ENCODE measurements around the gene ZNF165. TPM values are rescaled to one million over a fixed set of nuclear protein-coding genes. Genes with fewer than 3 reads are reported as not detected.

Gene ZNF165
- total and polyA plus RNA-seq, 2 of the 13 experiments (the other 11 are each of a cell fraction or from before 2014, with no cell fraction given) = 0.58 to 8.6 TPM

DNA sequence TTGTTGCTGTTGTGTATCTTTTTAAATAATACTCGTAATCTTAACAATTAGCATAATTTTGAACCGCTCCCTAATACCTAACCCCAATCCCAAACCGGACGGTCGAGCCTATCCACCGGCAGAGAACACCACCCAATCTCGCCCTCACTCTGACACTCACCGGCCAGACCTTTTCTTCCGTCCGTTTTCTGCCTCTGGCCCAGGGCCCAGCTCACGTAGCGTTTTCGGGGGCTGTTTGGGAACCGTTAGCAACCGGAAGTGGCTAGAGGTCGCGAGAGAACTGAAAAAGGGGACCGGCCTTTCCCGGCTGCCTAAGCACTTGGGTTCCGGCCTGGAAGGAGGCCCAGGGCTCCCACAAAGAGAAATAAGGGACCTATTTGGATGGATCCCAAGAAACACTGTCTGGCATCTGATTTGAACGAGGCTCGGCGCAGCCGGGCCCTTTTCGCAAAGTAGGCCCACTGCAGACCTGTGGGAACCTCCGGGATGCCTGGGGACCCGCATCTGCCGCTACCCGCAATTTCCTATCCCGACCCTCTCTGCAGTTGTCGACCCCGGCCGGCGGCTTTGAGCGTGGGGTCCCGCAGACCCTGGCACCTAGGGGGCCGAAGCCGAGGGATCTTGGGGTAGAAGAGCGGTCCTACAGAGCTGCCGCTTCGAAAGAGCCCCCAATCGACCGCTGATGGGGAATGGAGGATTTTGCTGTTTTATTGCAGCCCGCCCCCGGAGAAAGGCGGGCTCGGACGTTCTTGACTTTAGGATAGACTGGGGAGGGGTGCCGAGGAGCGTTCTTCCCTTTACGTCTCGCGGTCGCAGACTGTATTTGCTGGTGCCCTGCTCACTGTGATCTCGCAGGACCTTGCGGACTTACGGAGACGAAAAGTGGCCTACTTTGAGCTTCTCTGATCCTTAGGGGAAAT lies 56.5 kb downstream of the ZNF165 start (continued):
- TF ChIP-seq CREBL2 (CRISPR knock-in tag; IDR thresholded peaks at IDR 0.05; ENCODE audit: borderline replicate concordance) (peak; percentile 81; the same call in 1 of the 2 replicates), NAIF1 (CRISPR knock-in tag; IDR thresholded peaks at IDR 0.05; ENCODE audit: borderline replicate concordance) (no peak; the same call in 1 of the 2 replicates), ZNF850 (CRISPR knock-in tag; conservative IDR thresholded peaks at IDR 0.05) (no peak), RBFOX2 (IDR thresholded peaks at IDR 0.05; ENCODE audit: low read depth, low read length) (peak; percentile 51; the same call in 1 of the 2 replicates), ZSCAN12 (CRISPR knock-in tag; IDR thresholded peaks at IDR 0.05) (peak; percentile 45; the same call in 1 of the 2 replicates), ZNF770 (CRISPR knock-in tag; IDR thresholded peaks at IDR 0.05) (no peak), ZNF709 (CRISPR knock-in tag; IDR thresholded peaks at IDR 0.05) (peak; percentile 96), ZNF879 (CRISPR knock-in tag; IDR thresholded peaks at IDR 0.05) (peak; percentile 84; the same call in 1 of the 2 replicates), CBX5 (CRISPR knock-in tag; IDR thresholded peaks at IDR 0.05; ENCODE audit: borderline replicate concordance) (peak; percentile 96), MTA1 (CRISPR knock-in tag; IDR thresholded peaks at IDR 0.05; ENCODE audit: borderline replicate concordance) (no peak; the same call in 1 of the 2 replicates), ZNF296 (CRISPR knock-in tag; conservative IDR thresholded peaks at IDR 0.05) (0 out of 2 replicates have a peak, but pooled peaks have one; percentile 58), SRY (CRISPR knock-in tag; IDR thresholded peaks at IDR 0.05) (peak; percentile 83; the same call in 1 of the 2 replicates), POLR2AphosphoS5 (IDR thresholded peaks at IDR 0.05; ENCODE audit: low read depth, low read length) (peak; percentile 92), RARG (CRISPR knock-in tag; IDR thresholded peaks at IDR 0.05; ENCODE audit: low read depth) (0 out of 2 replicates have a peak, but pooled peaks have one; percentile 41), ATRX (CRISPR knock-in tag; IDR thresholded peaks at IDR 0.05; ENCODE audit: borderline replicate concordance) (no peak), ZNF672 (CRISPR knock-in tag; IDR thresholded peaks at IDR 0.05) (no peak), GFI1 (CRISPR knock-in tag; IDR thresholded peaks at IDR 0.05; ENCODE audit: borderline replicate concordance) (peak; percentile 79; the same call in 1 of the 2 replicates)
- TF ChIP-seq, protein P1, sequence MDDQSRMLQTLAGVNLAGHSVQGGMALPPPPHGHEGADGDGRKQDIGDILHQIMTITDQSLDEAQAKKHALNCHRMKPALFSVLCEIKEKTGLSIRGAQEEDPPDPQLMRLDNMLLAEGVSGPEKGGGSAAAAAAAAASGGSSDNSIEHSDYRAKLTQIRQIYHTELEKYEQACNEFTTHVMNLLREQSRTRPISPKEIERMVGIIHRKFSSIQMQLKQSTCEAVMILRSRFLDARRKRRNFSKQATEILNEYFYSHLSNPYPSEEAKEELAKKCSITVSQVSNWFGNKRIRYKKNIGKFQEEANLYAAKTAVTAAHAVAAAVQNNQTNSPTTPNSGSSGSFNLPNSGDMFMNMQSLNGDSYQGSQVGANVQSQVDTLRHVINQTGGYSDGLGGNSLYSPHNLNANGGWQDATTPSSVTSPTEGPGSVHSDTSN (CRISPR knock-in tag; IDR thresholded peaks at IDR 0.05; ENCODE audit: borderline replicate concordance) = peak; percentile 51
- TF ChIP-seq, protein P2, sequence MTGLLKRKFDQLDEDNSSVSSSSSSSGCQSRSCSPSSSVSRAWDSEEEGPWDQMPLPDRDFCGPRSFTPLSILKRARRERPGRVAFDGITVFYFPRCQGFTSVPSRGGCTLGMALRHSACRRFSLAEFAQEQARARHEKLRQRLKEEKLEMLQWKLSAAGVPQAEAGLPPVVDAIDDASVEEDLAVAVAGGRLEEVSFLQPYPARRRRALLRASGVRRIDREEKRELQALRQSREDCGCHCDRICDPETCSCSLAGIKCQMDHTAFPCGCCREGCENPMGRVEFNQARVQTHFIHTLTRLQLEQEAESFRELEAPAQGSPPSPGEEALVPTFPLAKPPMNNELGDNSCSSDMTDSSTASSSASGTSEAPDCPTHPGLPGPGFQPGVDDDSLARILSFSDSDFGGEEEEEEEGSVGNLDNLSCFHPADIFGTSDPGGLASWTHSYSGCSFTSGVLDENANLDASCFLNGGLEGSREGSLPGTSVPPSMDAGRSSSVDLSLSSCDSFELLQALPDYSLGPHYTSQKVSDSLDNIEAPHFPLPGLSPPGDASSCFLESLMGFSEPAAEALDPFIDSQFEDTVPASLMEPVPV (CRISPR knock-in tag; IDR thresholded peaks at IDR 0.05) = peak; percentile 70
- TF ChIP-seq, protein P3, sequence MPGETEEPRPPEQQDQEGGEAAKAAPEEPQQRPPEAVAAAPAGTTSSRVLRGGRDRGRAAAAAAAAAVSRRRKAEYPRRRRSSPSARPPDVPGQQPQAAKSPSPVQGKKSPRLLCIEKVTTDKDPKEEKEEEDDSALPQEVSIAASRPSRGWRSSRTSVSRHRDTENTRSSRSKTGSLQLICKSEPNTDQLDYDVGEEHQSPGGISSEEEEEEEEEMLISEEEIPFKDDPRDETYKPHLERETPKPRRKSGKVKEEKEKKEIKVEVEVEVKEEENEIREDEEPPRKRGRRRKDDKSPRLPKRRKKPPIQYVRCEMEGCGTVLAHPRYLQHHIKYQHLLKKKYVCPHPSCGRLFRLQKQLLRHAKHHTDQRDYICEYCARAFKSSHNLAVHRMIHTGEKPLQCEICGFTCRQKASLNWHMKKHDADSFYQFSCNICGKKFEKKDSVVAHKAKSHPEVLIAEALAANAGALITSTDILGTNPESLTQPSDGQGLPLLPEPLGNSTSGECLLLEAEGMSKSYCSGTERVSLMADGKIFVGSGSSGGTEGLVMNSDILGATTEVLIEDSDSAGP (CRISPR knock-in tag; IDR thresholded peaks at IDR 0.05; ENCODE audit: borderline replicate concordance) = peak; percentile 96
- TF ChIP-seq, protein P4, sequence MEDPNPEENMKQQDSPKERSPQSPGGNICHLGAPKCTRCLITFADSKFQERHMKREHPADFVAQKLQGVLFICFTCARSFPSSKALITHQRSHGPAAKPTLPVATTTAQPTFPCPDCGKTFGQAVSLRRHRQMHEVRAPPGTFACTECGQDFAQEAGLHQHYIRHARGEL (CRISPR knock-in tag; IDR thresholded peaks at IDR 0.05) = no peak

All from HepG2 (cell line).